B cell (primary cell): ENCODE results near the gene VPS45. TPM values are rescaled to one million over a fixed set of nuclear protein-coding genes. Genes with fewer than 3 reads are reported as not detected.

Source experiments
- ATAC-seq: fragments of 200-7000 bp; cut with Tn5 transposase; one replicate; pipeline ENCODE4 v1.10.0; 2021; ENCODE audit warnings: low read depth, mild to moderate bottlenecking, moderate number of reproducible peaks, moderate library complexity
- CTCF ChIA-PET: fragments of 350-600 bp; sonication (Branson Sonifier 250); formaldehyde crosslinking; loops from one replicate; lab custom pipeline; 2021; ENCODE audit warnings: antibody characterized with exemption, inconsistent platforms; lab: Charles Lee
- POLR2A ChIA-PET: fragments of 350-600 bp; sonication (Branson Sonifier 250); formaldehyde crosslinking; loops from one replicate; lab custom pipeline; 2021; ENCODE audit warnings: antibody characterized with exemption; lab: Charles Lee
- DNase-seq: peaks from one replicate; pipeline ENCODE4 v3.0.0; 2013
- H2AFZ ChIP-seq: 2 replicates; pipeline ENCODE4 v1.6.1; 2012; ENCODE audit warnings: mild to moderate bottlenecking, low read depth, low read length; ENCODE audit not compliant: insufficient read depth, poor library complexity, severe bottlenecking
- H3K27ac ChIP-seq, 2 donors: 1 replicate in 1 of 2; 2 replicates in 1 of 2; pipeline ENCODE4 v1.5.1; 2012 to 2013; ENCODE audit warnings: low read length in 2 of 2, mild to moderate bottlenecking in 2 of 2, moderate library complexity in 1 of 2
- H3K27me3 ChIP-seq, 4 experiments: fragments of 200-600 bp in 1 of 4; sonication (generic) in 1 of 4; replicated peaks in 1 of 4; 1 replicate in 2 of 4; 2 replicates in 2 of 4; pipeline versions ENCODE4 v1.6.1 to v1.7.0; 2013 to 2016; ENCODE audit warnings: low read length in 3 of 4, mild to moderate bottlenecking in 2 of 4, mixed read lengths in 1 of 4, moderate library complexity in 1 of 4; ENCODE audit not compliant: insufficient read depth in 4 of 4, control insufficient read depth in 3 of 4; ENCODE audit errors: control extremely low read depth in 1 of 4
- H3K36me3 ChIP-seq, 2 experiments: replicated peaks in 1 of 2; 1 replicate in 1 of 2; 2 replicates in 1 of 2; pipeline versions ENCODE4 v1.6.1 to v1.7.1; 2013; ENCODE audit warnings: low read length in 1 of 2; ENCODE audit not compliant: insufficient read depth in 2 of 2, control insufficient read depth in 1 of 2; ENCODE audit errors: control extremely low read depth in 1 of 2, extremely low read depth in 1 of 2
- H3K4me1 ChIP-seq, 2 donors: fragments of 200-600 bp in 1 of 2; sonication (generic) in 1 of 2; 1 replicate in 1 of 2; 2 replicates in 1 of 2; pipeline versions ENCODE4 v1.5.1 to v1.6.1; 2013 to 2017; ENCODE audit warnings: low read length in 2 of 2; ENCODE audit not compliant: control insufficient read depth in 2 of 2, insufficient read depth in 2 of 2
- H3K4me2 ChIP-seq: replicated peaks from 2 replicates; pipeline ENCODE3; 2012; ENCODE audit warnings: mild to moderate bottlenecking, low read depth, low read length; ENCODE audit not compliant: poor library complexity, severe bottlenecking
- H3K4me3 ChIP-seq, 5 experiments: fragments of 200-600 bp in 1 of 5; sonication (generic) in 1 of 5; 1 replicate in 3 of 5; 2 replicates in 2 of 5; pipeline versions ENCODE4 v1.5.1 to v1.7.0; 2011 to 2016; ENCODE audit warnings: low read length in 4 of 5, mild to moderate bottlenecking in 4 of 5, low read depth in 2 of 5, control low read depth in 1 of 5, moderate library complexity in 1 of 5; ENCODE audit not compliant: insufficient read depth in 1 of 5; ENCODE audit errors: control extremely low read depth in 1 of 5, extremely low read depth in 1 of 5
- H3K79me2 ChIP-seq: fragments of 200-600 bp; sonication (generic); one replicate; pipeline ENCODE4 v1.6.0; 2016; ENCODE audit warnings: low read length; ENCODE audit not compliant: control insufficient read depth, insufficient read depth
- H3K9ac ChIP-seq: fragments of 200-600 bp; sonication (generic); 2 replicates; pipeline ENCODE4 v1.6.1; 2017; ENCODE audit warnings: mild to moderate bottlenecking, low read length, moderate library complexity
- H3K9me3 ChIP-seq, 3 donors: one replicate each; pipeline versions ENCODE4 v1.6.1 to v1.7.1; 2013; ENCODE audit warnings: low read length in 2 of 3; ENCODE audit not compliant: control insufficient read depth in 2 of 3, insufficient read depth in 1 of 3; ENCODE audit errors: control extremely low read depth in 1 of 3
- H4K20me1 ChIP-seq: 2 replicates; pipeline ENCODE4 v1.6.0; 2012; ENCODE audit warnings: mild to moderate bottlenecking, low read length; ENCODE audit not compliant: insufficient read depth, control insufficient read depth, poor library complexity, severe bottlenecking
- H3K27ac Mint-ChIP-seq: one replicate; pipeline ENCODE4 v1.8.0; 2021; ENCODE audit warnings: mixed read lengths
- H3K27me3 Mint-ChIP-seq: one replicate; pipeline ENCODE4 v1.8.0; 2021; ENCODE audit warnings: mixed read lengths
- H3K4me1 Mint-ChIP-seq: one replicate; pipeline ENCODE4 v1.8.0; 2021; ENCODE audit warnings: mixed read lengths
- H3K4me3 Mint-ChIP-seq: one replicate; pipeline ENCODE4 v1.8.0; 2021; ENCODE audit warnings: mixed read lengths
- H3K9me3 Mint-ChIP-seq: one replicate; pipeline ENCODE4 v1.8.0; 2022; ENCODE audit warnings: mixed read lengths; ENCODE audit not compliant: insufficient read depth
- EZH2 ChIP-seq: IDR thresholded peaks from 2 replicates; pipeline ENCODE4 v1.6.1; 2012; ENCODE audit warnings: borderline replicate concordance, low read depth, mild to moderate bottlenecking, moderate library complexity, low read length; ENCODE audit not compliant: insufficient read depth, poor library complexity, severe bottlenecking
- WGBS: methylation state at CpG from one replicate; pipeline ENCODE4 v1.1.5; 2013; ENCODE audit warnings: missing lambda C conversion rate; ENCODE audit not compliant: insufficient coverage; 5-methylcytosine and 5-hydroxymethylcytosine counted together
- intact Hi-C: fragments of 100-400 bp; cut with micrococcal nuclease; formaldehyde crosslinking; loops from one replicate; pipeline ENCODE4 v1.10.0; 2022
- polyA plus RNA-seq: library from polyadenylated mRNA; depleted of rRNA; stranded (reverse); fragments of >200 nt; gene quantifications from 2 replicates; pipeline ENCODE4 v1.2.3, GENCODE V29; 2012
- total RNA-seq, 2 donors: library from RNA; stranded (reverse); fragments of 120-200 nt in 1 of 2; gene quantifications; 1 replicate in 1 of 2; 2 replicates in 1 of 2; pipeline versions ENCODE4 v1.2.3 to v1.2.4, GENCODE V29; 2013 to 2022
- TF ChIP-seq, protein P1 (sequence below): fragments of 200-600 bp; IDR thresholded peaks from one replicate; pipeline ENCODE4 v1.8.0; 2022; ENCODE audit warnings: antibody characterized with exemption, mild to moderate bottlenecking

VPS45 gene
- total and polyA plus RNA-seq, 2 donors (not counting 1 experiment from before 2014, with no cell fraction given), result 23.4 to 49.1 TPM

GRCh38 chr1:150178548-150178947 is 111.0 kb downstream of the VPS45 start:
- H3K9me3 Mint-ChIP-seq, result no peaks in the 10 kb centered on the region
- H3K27me3 Mint-ChIP-seq, result no peaks in the 10 kb centered on the region
- Histone ChIP-seq H3K4me2 (no peak overlapping the region), H2AFZ (no peak overlapping the region), H3K79me2 (no peaks in the 10 kb centered on the region), H3K27me3 (no peaks in the 10 kb centered on the region), H3K9ac (no peak overlapping the region), H3K4me1 (no peaks in the 10 kb centered on the region), H3K9me3 (no peaks in the 10 kb centered on the region), H3K27ac (no peak overlapping the region), H4K20me1 (no peaks in the 10 kb centered on the region), H3K4me3 (no peak overlapping the region), H3K36me3 (peaks cover 0 to under 1% of the 10 kb centered on the region in 2 experiments)
- H3K27ac Mint-ChIP-seq, result no peak overlapping the region
- no peak for TF ChIP-seq EZH2
- TF ChIP-seq, protein P1, sequence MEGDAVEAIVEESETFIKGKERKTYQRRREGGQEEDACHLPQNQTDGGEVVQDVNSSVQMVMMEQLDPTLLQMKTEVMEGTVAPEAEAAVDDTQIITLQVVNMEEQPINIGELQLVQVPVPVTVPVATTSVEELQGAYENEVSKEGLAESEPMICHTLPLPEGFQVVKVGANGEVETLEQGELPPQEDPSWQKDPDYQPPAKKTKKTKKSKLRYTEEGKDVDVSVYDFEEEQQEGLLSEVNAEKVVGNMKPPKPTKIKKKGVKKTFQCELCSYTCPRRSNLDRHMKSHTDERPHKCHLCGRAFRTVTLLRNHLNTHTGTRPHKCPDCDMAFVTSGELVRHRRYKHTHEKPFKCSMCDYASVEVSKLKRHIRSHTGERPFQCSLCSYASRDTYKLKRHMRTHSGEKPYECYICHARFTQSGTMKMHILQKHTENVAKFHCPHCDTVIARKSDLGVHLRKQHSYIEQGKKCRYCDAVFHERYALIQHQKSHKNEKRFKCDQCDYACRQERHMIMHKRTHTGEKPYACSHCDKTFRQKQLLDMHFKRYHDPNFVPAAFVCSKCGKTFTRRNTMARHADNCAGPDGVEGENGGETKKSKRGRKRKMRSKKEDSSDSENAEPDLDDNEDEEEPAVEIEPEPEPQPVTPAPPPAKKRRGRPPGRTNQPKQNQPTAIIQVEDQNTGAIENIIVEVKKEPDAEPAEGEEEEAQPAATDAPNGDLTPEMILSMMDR, result no peak
- no peak for DNase-seq
- CTCF ChIA-PET, result interaction anchor here (1.0 to 2.0 kb wide), 5 partner anchors 9 to 216 kb away, joined by 3 to 6 read pairs (median 4); no protein-coding TSS in a partner anchor
- POLR2A ChIA-PET, result interaction anchor here (0.6 kb wide), 1 partner anchor 91 kb away, joined by 3 read pairs; the partner anchor contains the start of gene APH1A
- no peak overlapping the region for H3K4me3 Mint-ChIP-seq
- no peaks in the 10 kb centered on the region for H3K4me1 Mint-ChIP-seq
- intact Hi-C loops, result no loop called here
- ATAC-seq, result no peak

DNA sequence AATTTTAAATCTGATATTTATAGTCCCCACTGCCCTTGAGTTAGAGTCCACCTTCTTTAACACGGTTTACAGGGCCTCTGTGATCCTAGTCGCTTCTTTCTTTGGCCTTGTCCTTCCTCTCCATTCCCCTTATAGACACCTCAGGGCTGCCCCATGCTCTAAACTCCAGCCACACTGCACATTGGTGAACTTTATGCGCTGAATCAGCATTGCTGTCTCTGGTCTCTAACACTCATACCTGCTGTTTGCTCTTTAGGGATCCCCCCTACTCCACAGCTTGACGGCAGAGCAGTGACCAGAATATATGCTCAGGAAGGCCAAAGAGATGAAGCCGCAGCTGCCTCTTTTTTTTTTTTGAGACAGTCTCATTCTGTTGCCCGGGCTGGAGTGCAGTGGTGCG is 112.3 kb downstream of the VPS45 start:
- no peak for TF ChIP-seq EZH2
- TF ChIP-seq, protein P1, result no peak
- Histone ChIP-seq H3K9ac (no peak overlapping the region), H3K79me2 (no peaks in the 10 kb centered on the region), H3K9me3 (no peaks in the 10 kb centered on the region), H3K4me3 (no peak overlapping the region), H3K27ac (no peak overlapping the region), H3K36me3 (no peaks in the 10 kb centered on the region), H4K20me1 (no peaks in the 10 kb centered on the region), H3K27me3 (no peaks in the 10 kb centered on the region), H3K4me1 (no peaks in the 10 kb centered on the region), H2AFZ (no peak overlapping the region), H3K4me2 (no peak overlapping the region)
- ChIA-PET CTCF (interaction anchor here (1.2 to 2.0 kb wide), 3 partner anchors 11 to 107 kb away, joined by 4 read pairs; no protein-coding TSS in a partner anchor), POLR2A (interaction anchor here (0.7 kb wide), 1 partner anchor 171 kb away, joined by 6 read pairs; no protein-coding TSS in a partner anchor)
- Mint-ChIP-seq H3K9me3 (no peaks in the 10 kb centered on the region), H3K4me1 (no peaks in the 10 kb centered on the region), H3K27ac (no peak overlapping the region), H3K4me3 (no peak overlapping the region), H3K27me3 (no peaks in the 10 kb centered on the region)
- intact Hi-C loops, result no loop called here
- no peak for DNase-seq
- WGBS, result 94% methylated on average over 6 of the region's 7 CpGs
- no peak for ATAC-seq
